Esophagus squamous epithelium (tissue), 5 donors: Measurements from ENCODE around the gene GPC3. TPM values are rescaled to one million over a fixed set of nuclear protein-coding genes. Genes with fewer than 3 reads are reported as not detected.

ENCODE experiments used
- DNase-seq: peaks from one replicate; lab custom pipeline; 2025; lab: John Stamatoyannopoulos, UW
- H3K27ac ChIP-seq, 4 donors: fragments of 200-600 bp; sonication (generic); one replicate each; pipeline ENCODE4 v1.5.1; 2016 to 2019; ENCODE audit warnings: mild to moderate bottlenecking in 1 of 4
- H3K27me3 ChIP-seq, 4 donors: fragments of 200-600 bp; sonication (generic); 1 replicate in 3 of 4; 2 replicates in 1 of 4; pipeline versions ENCODE4 v1.5.1 to v1.6.0; 2017 to 2021; ENCODE audit warnings: antibody characterized with exemption in 1 of 4
- H3K36me3 ChIP-seq, 3 donors: fragments of 200-600 bp; sonication (generic); one replicate each; pipeline ENCODE4 v1.5.1; 2016 to 2019
- H3K4me1 ChIP-seq, 3 donors: fragments of 200-600 bp; sonication (generic); one replicate each; pipeline ENCODE4 v1.5.1; 2017 to 2019
- H3K4me3 ChIP-seq, 4 donors: fragments of 200-600 bp; sonication (generic); 1 replicate in 3 of 4; 2 replicates in 1 of 4; pipeline ENCODE4 v1.5.1; 2016 to 2019; ENCODE audit warnings: mild to moderate bottlenecking in 2 of 4, moderate library complexity in 1 of 4
- H3K9me3 ChIP-seq, 3 donors: fragments of 200-600 bp; sonication (generic); one replicate each; pipeline ENCODE4 v1.5.1; 2016 to 2019
- POLR2A ChIP-seq, 4 donors: fragments of 450-650 bp; IDR thresholded peaks; one replicate each; pipeline ENCODE4 v1.6.1; 2017; ENCODE audit warnings: antibody characterized with exemption in 4 of 4, mild to moderate bottlenecking in 4 of 4, moderate library complexity in 3 of 4
- WGBS, 2 donors: methylation state at CpG; one replicate each; pipeline ENCODE4 v1.1.5; 2018; 5-methylcytosine and 5-hydroxymethylcytosine counted together
- intact Hi-C: fragments of 100-400 bp; cut with DNase I; formaldehyde crosslinking; loops from one replicate; pipeline ENCODE4 v1.15.0; 2022
- total RNA-seq, 4 donors: library from RNA; depleted of rRNA; stranded (reverse); fragments of >200 nt; gene quantifications; one replicate each; pipeline ENCODE4 v1.1.0, GENCODE V29; 2016
- TF ChIP-seq, protein P1 (sequence below), 6 experiments: fragments of 450-650 bp in 4 of 6; fragments of 200-600 bp in 2 of 6; sonication (generic) in 2 of 6; IDR thresholded peaks; one replicate each; pipeline ENCODE4 v1.5.1; 2016 to 2019; ENCODE audit warnings: antibody characterized with exemption in 6 of 6, mild to moderate bottlenecking in 4 of 6, moderate library complexity in 4 of 6
- donor health status: DM: yes; HTN: yes; CAD: no.

The GPC3 gene
- total RNA-seq, 4 donors from 2014 or later: 0.44 to 2.8 (median 1.7) TPM; not detected in 1

DNA sequence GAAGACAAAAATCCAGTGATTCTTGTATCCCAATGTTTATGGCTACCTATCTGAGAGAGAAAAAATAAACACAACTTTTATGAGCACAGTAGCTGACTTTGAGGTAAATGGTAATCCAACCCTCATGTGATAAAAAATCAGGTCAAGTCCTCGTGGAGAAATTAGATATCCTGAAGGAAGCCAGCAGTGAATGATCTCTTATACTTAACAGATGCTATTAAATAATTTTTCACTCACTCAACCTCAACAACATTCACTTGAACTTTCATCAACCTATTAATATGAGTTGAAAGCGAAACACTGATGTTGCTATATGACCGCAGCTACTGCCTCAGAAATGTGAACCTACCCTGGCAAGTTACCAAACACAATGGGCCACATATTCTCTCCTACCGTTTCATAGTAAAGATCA, 105.4 kb downstream of the GPC3 start:
- Histone ChIP-seq H3K36me3 (no peaks in the 10 kb centered on the region), H3K9me3 (no peaks in the 10 kb centered on the region), H3K4me3 (no peak overlapping the region), H3K4me1 (no peaks in the 10 kb centered on the region), H3K27ac (no peak overlapping the region), H3K27me3 (no peaks in the 10 kb centered on the region)
- DNase-seq: no peak
- intact Hi-C loops: no loop called here
- 45 to 54% methylated on average over 4 of the region's 4 CpGs for WGBS, 2 donors
- TF ChIP-seq, protein P1, sequence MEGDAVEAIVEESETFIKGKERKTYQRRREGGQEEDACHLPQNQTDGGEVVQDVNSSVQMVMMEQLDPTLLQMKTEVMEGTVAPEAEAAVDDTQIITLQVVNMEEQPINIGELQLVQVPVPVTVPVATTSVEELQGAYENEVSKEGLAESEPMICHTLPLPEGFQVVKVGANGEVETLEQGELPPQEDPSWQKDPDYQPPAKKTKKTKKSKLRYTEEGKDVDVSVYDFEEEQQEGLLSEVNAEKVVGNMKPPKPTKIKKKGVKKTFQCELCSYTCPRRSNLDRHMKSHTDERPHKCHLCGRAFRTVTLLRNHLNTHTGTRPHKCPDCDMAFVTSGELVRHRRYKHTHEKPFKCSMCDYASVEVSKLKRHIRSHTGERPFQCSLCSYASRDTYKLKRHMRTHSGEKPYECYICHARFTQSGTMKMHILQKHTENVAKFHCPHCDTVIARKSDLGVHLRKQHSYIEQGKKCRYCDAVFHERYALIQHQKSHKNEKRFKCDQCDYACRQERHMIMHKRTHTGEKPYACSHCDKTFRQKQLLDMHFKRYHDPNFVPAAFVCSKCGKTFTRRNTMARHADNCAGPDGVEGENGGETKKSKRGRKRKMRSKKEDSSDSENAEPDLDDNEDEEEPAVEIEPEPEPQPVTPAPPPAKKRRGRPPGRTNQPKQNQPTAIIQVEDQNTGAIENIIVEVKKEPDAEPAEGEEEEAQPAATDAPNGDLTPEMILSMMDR (IDR thresholded peaks at IDR 0.05): no peak
- TF ChIP-seq POLR2A (IDR thresholded peaks at IDR 0.05): no peak

DNA sequence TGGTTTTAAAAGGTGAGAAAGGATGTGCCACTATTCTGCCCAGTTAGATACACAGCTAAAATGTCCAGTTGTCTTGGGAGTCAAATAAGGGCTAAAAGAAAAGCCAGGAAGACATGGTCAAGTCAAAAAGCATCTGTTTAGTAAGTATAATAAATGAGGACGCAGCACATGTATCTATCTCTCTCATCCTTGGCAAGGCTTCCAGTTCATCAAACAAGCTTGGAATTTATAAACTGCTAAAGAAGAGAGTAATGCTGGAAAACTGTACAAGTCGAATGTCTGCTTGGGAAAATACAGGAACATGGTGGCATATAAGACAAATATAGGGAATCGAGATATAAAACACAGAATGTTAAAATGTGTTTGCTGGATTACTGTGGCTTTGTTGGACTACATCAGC, 106.7 kb downstream of the GPC3 start:
- no peaks in the 10 kb centered on the region for H3K9me3 ChIP-seq
- no peak overlapping the region for H3K4me3 ChIP-seq
- H3K4me1 ChIP-seq: no peaks in the 10 kb centered on the region
- no peaks in the 10 kb centered on the region for H3K36me3 ChIP-seq
- H3K27ac ChIP-seq: no peak overlapping the region
- H3K27me3 ChIP-seq: no peaks in the 10 kb centered on the region
- WGBS, 2 donors: 52 to 76% methylated on average over 3 of the region's 3 CpGs
- TF ChIP-seq, protein P1 (IDR thresholded peaks at IDR 0.05): no peak
- TF ChIP-seq POLR2A (IDR thresholded peaks at IDR 0.05): no peak
- intact Hi-C loops: no loop called here
- DNase-seq: no peak

DNA sequence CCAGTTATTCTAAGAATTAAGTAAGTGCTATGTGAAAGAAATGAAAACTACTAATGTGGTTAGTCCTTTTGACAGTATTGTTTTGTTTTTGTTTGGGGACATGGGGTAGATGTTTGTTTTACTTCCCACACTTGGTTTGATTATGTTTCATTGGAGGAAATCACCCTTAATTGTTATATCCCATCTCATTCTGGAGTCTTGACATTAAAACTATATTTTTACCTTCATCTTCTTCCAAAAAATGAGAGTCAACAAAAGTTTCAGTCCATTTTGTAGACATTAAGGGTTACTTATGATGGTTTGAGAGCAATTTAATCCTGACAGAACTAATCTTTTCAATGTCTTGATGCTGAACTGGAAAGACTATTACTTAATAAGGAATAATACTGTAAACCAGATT, 108.7 kb downstream of the GPC3 start:
- Histone ChIP-seq H3K9me3 (no peaks in the 10 kb centered on the region), H3K4me1 (no peaks in the 10 kb centered on the region), H3K36me3 (no peaks in the 10 kb centered on the region), H3K27ac (no peak overlapping the region), H3K27me3 (no peaks in the 10 kb centered on the region), H3K4me3 (no peak overlapping the region)
- no peak for DNase-seq
- intact Hi-C loops: no loop called here
- TF ChIP-seq, protein P1 (IDR thresholded peaks at IDR 0.05): no peak
- no peak for TF ChIP-seq POLR2A (IDR thresholded peaks at IDR 0.05)

DNA sequence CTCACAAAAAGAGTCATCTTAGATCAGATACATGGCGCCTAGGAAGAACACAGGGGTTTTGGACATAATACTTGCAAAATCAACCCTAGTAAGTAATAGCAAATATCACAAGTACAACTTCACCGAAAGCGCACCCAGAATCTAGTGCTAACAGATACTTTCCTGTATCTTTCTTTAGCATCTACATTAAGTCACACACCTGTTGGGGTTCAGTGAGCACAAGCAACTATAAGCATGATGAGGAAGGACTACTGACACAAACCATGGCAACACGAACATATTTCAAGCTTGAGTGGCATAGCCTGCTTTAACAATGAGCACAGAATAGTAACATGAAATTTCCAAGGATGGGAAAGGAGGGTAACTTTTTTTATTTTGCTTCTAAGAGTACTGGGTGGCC, 116.1 kb downstream of the GPC3 start:
- Histone ChIP-seq H3K4me1 (no peaks in the 10 kb centered on the region), H3K27me3 (no peaks in the 10 kb centered on the region), H3K4me3 (no peak overlapping the region), H3K36me3 (no peaks in the 10 kb centered on the region), H3K9me3 (no peaks in the 10 kb centered on the region), H3K27ac (no peak overlapping the region)
- TF ChIP-seq, protein P1 (IDR thresholded peaks at IDR 0.05): no peak
- no peak for TF ChIP-seq POLR2A (IDR thresholded peaks at IDR 0.05)
- no peak for DNase-seq
- 80 to 84% methylated on average over 4 of the region's 4 CpGs for WGBS, 2 donors
- intact Hi-C loops: no loop called here

DNA sequence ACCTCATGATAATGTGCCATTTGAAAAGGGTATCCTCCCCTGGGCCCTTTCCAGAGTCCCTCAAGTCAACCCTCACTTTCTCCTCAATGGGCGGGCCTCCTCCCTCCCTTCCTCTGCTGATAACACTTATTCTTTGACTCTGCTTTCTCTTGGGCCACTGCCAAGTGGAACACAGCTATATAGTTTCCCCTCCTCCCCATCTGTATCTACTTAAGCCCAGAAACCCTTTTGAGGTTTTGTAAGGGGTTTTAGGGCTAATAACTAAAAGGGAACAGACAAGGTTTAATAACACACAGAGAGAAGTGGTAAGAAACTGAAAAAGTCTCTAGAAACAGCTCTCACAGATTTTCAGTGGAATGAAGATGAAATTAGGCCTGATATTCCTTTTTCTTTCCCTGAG, 116.7 kb downstream of the GPC3 start:
- intact Hi-C loops: no loop called here
- Histone ChIP-seq H3K4me3 (no peak overlapping the region), H3K9me3 (no peaks in the 10 kb centered on the region), H3K27me3 (no peaks in the 10 kb centered on the region), H3K27ac (no peak overlapping the region), H3K4me1 (no peaks in the 10 kb centered on the region), H3K36me3 (no peaks in the 10 kb centered on the region)
- no peak for DNase-seq
- WGBS, 2 donors: 54% methylated on average over 1 of the region's 1 CpG; no CpG with 5 or more reads in 1 of the 2 donors
- TF ChIP-seq, protein P1 (IDR thresholded peaks at IDR 0.05): no peak
- TF ChIP-seq POLR2A (IDR thresholded peaks at IDR 0.05): no peak
